Measurements from ENCODE around the gene WDR4. TPM values are rescaled to one million over a fixed set of nuclear protein-coding genes. Genes with fewer than 3 reads are reported as not detected.

The WDR4 gene
- total and polyA plus RNA-seq, 2 of the 13 experiments (the other 11 are each of a cell fraction or from before 2014, with no cell fraction given): 11.3 to 14.4 TPM

GRCh38 chr21:42878993-42879787, at the start of gene WDR4 (continued):
- 0 out of 2 replicates have a peak, but pooled peaks have one; percentile 60 for TF ChIP-seq AKNA (CRISPR knock-in tag; IDR thresholded peaks at IDR 0.05; ENCODE audit: borderline replicate concordance)
- TF ChIP-seq ZNF317 (CRISPR knock-in tag; IDR thresholded peaks at IDR 0.05): 0 out of 2 replicates have a peak, but pooled peaks have one; percentile 18
- peak; percentile 45 for TF ChIP-seq KMT2A (CRISPR knock-in tag; IDR thresholded peaks at IDR 0.05)
- TF ChIP-seq MAF1 (CRISPR knock-in tag; IDR thresholded peaks at IDR 0.05; ENCODE audit: borderline replicate concordance): peak; percentile 38; the same call in 1 of the 2 replicates
- TF ChIP-seq FOXA1 (IDR thresholded peaks at IDR 0.05): no peak
- peak; percentile 13; the same call in 1 of the 2 replicates for TF ChIP-seq FOXA1 (CRISPR knock-in tag; IDR thresholded peaks at IDR 0.05)
- TF ChIP-seq IRX3 (CRISPR knock-in tag; IDR thresholded peaks at IDR 0.05; ENCODE audit: borderline replicate concordance, low read depth): no peak
- TF ChIP-seq RAD51 (IDR thresholded peaks at IDR 0.05; ENCODE audit: borderline replicate concordance): peak; percentile 56; the same call in 1 of the 2 replicates
- TF ChIP-seq DNMT1 (CRISPR knock-in tag; IDR thresholded peaks at IDR 0.05): 0 out of 2 replicates have a peak, but pooled peaks have one; percentile 77
- peak; percentile 68; the same call in 1 of the 2 replicates for TF ChIP-seq TBX2 (CRISPR knock-in tag; IDR thresholded peaks at IDR 0.05; ENCODE audit: borderline replicate concordance)
- TF ChIP-seq ZNF552 (CRISPR knock-in tag; IDR thresholded peaks at IDR 0.05; ENCODE audit: borderline replicate concordance): peak; percentile 86
- peak; percentile 97 for TF ChIP-seq GMEB1 (CRISPR knock-in tag; IDR thresholded peaks at IDR 0.05; ENCODE audit: borderline replicate concordance)
- TF ChIP-seq MXI1 (IDR thresholded peaks at IDR 0.05; ENCODE audit: borderline replicate concordance, low read depth, low read length): peak; percentile 100
- TF ChIP-seq ZBTB25 (CRISPR knock-in tag; IDR thresholded peaks at IDR 0.05): 0 out of 2 replicates have a peak, but pooled peaks have one; percentile 35
- TF ChIP-seq CBFB (CRISPR knock-in tag; IDR thresholded peaks at IDR 0.05): peak; percentile 47; the same call in 1 of the 2 replicates
- TF ChIP-seq KDM3A (CRISPR knock-in tag; IDR thresholded peaks at IDR 0.05; ENCODE audit: low read depth): 0 out of 2 replicates have a peak, but pooled peaks have one; percentile 18
- no peak for TF ChIP-seq CHD4 (IDR thresholded peaks at IDR 0.05; ENCODE audit: borderline replicate concordance, low read length)
- 0 out of 2 replicates have a peak, but pooled peaks have one; percentile 28 for TF ChIP-seq GTF3A (CRISPR knock-in tag; conservative IDR thresholded peaks at IDR 0.05)
- TF ChIP-seq SP4 (CRISPR knock-in tag; IDR thresholded peaks at IDR 0.05): no peak
- TF ChIP-seq POLR2A (IDR thresholded peaks at IDR 0.05; ENCODE audit: insufficient read depth in 1 of 2, low read depth in 2 of 2, low read length in 2 of 2): peak; percentile 97 to 99
- TF ChIP-seq ARHGAP35 (CRISPR knock-in tag; IDR thresholded peaks at IDR 0.05; ENCODE audit: borderline replicate concordance): peak; percentile 81; the same call in 1 of the 2 replicates
- peak; percentile 98 for TF ChIP-seq AGO2 (optimal IDR thresholded peaks at IDR 0.05; ENCODE audit: low read depth, low read length)
- TF ChIP-seq ZNF709 (CRISPR knock-in tag; IDR thresholded peaks at IDR 0.05): no peak

Measured in HepG2 (cell line).